ENCODE measurements around the gene BPIFB4.

BPIFB4 gene

DNA sequence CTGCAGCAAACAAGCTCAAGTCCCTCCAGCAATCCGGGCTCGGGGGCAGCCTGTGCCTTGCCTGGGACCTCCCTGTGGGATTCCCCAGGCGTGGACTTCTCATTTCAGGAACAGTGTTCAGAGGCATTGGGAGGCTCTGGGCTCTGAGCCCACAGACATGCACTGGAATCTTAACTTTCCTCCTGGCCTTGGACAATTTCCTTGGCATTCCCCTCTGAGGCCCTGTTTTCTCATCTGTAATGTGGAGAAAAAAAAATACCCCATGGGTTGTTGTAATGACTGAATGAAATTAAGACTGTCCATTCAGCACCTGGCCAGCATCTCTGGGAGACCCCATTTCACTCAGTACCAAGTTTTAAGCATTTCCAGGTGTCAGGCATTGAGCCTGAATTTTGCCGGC lies 17.6 kb downstream of the BPIFB4 start:
- H3K4me1 ChIP-seq (ENCODE audit: low read depth, poor library complexity, severe bottlenecking) = peaks cover 4% of the 10 kb centered on the region
- no peak overlapping the region for H3K27ac ChIP-seq
- H3K36me3 ChIP-seq (ENCODE audit: insufficient read depth) = no peaks in the 10 kb centered on the region
- TF ChIP-seq, protein P1, sequence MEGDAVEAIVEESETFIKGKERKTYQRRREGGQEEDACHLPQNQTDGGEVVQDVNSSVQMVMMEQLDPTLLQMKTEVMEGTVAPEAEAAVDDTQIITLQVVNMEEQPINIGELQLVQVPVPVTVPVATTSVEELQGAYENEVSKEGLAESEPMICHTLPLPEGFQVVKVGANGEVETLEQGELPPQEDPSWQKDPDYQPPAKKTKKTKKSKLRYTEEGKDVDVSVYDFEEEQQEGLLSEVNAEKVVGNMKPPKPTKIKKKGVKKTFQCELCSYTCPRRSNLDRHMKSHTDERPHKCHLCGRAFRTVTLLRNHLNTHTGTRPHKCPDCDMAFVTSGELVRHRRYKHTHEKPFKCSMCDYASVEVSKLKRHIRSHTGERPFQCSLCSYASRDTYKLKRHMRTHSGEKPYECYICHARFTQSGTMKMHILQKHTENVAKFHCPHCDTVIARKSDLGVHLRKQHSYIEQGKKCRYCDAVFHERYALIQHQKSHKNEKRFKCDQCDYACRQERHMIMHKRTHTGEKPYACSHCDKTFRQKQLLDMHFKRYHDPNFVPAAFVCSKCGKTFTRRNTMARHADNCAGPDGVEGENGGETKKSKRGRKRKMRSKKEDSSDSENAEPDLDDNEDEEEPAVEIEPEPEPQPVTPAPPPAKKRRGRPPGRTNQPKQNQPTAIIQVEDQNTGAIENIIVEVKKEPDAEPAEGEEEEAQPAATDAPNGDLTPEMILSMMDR (conservative IDR thresholded peaks at IDR 0.05; ENCODE audit: low read depth, low read length) = no peak
- no peaks in the 10 kb centered on the region for H4K20me1 ChIP-seq (ENCODE audit: insufficient read depth)
- H3K79me2 ChIP-seq (ENCODE audit: insufficient read depth, low read depth) = no peaks in the 10 kb centered on the region
- no peak overlapping the region for H3K4me3 ChIP-seq (IDR thresholded peaks at IDR 0.05; ENCODE audit: insufficient read depth, low read depth, low read length)
- H3K9ac ChIP-seq = no peak overlapping the region
- no peaks in the 10 kb centered on the region for H3K27me3 ChIP-seq (ENCODE audit: insufficient read depth, low read depth)
- H2AFZ ChIP-seq (ENCODE audit: low read depth) = no peak overlapping the region
- H3K4me2 ChIP-seq = no peak overlapping the region

DNA sequence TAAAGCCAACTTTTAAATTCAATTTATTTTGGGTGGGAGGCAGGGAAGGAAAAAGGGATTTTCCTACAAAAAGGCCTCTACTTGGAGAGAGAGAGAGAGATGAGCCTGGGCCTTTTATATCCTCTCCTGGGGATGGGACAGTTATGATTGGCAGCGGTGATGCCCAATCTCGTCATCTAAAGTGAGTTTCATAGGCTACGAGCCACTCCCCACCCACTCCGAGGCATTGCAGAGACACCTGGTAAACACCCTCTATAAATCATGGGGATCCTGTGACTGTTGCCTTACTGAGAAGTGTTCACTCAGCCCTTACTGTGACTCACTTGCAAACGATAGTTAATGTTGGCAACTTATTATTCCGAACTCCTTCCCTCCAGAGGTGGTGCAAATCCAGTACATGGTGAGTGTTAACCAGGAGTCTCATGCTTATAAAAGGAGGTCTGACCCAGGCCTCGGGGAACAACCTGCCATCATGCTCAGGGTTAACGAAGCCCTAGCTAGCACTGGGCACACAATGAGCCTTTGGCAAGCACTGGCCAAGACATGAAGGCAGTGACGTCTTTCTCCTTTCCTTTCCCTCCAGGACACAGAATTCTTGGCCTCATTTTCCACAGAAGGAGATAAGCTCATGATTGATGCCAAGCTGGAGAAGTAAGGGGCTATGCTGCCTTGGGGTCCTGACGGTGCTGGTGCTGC lies 20.5 kb downstream of the BPIFB4 start:
- TF ChIP-seq, protein P1 (conservative IDR thresholded peaks at IDR 0.05; ENCODE audit: low read depth, low read length) = no peak
- Histone ChIP-seq H3K27ac (no peak overlapping the region), H3K9ac (no peak overlapping the region), H3K27me3 (ENCODE audit: insufficient read depth, low read depth) (no peaks in the 10 kb centered on the region), H3K4me3 (IDR thresholded peaks at IDR 0.05; ENCODE audit: insufficient read depth, low read depth, low read length) (no peak overlapping the region), H3K4me2 (no peak overlapping the region), H2AFZ (ENCODE audit: low read depth) (no peak overlapping the region), H3K79me2 (ENCODE audit: insufficient read depth, low read depth) (no peaks in the 10 kb centered on the region), H3K36me3 (ENCODE audit: insufficient read depth) (no peaks in the 10 kb centered on the region), H4K20me1 (ENCODE audit: insufficient read depth) (no peaks in the 10 kb centered on the region), H3K4me1 (ENCODE audit: low read depth, poor library complexity, severe bottlenecking) (peaks cover 4% of the 10 kb centered on the region)

DNA sequence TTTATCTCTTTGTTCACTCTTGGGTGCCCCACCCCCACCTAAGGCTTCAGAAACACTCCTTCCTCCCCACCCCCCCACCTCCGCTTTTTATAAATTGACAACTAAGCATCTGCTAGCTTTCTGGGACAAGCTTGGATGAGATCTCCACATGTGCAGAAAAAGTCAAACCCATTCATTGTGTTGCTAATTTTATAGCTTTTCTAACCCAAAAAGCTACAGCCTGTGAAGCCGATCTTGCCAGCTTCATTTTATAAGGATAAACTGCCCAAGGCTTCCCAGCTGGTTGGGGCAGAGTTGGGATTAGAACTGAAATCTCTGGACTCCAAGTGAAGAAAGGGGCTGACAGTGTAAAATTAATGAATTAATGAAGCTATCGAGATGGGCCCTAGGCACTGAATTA lies 24.1 kb downstream of the BPIFB4 start:
- H2AFZ ChIP-seq (ENCODE audit: low read depth) = no peak overlapping the region
- no peak overlapping the region for H3K4me2 ChIP-seq
- no peaks in the 10 kb centered on the region for H3K4me1 ChIP-seq (ENCODE audit: low read depth, poor library complexity, severe bottlenecking)
- TF ChIP-seq, protein P1 (conservative IDR thresholded peaks at IDR 0.05; ENCODE audit: low read depth, low read length) = no peak
- H3K36me3 ChIP-seq (ENCODE audit: insufficient read depth) = no peaks in the 10 kb centered on the region
- no peaks in the 10 kb centered on the region for H3K79me2 ChIP-seq (ENCODE audit: insufficient read depth, low read depth)
- H3K4me3 ChIP-seq (IDR thresholded peaks at IDR 0.05; ENCODE audit: insufficient read depth, low read depth, low read length) = no peak overlapping the region
- no peaks in the 10 kb centered on the region for H4K20me1 ChIP-seq (ENCODE audit: insufficient read depth)
- no peak overlapping the region for H3K27ac ChIP-seq
- no peak overlapping the region for H3K9ac ChIP-seq
- H3K27me3 ChIP-seq (ENCODE audit: insufficient read depth, low read depth) = no peaks in the 10 kb centered on the region

DNA sequence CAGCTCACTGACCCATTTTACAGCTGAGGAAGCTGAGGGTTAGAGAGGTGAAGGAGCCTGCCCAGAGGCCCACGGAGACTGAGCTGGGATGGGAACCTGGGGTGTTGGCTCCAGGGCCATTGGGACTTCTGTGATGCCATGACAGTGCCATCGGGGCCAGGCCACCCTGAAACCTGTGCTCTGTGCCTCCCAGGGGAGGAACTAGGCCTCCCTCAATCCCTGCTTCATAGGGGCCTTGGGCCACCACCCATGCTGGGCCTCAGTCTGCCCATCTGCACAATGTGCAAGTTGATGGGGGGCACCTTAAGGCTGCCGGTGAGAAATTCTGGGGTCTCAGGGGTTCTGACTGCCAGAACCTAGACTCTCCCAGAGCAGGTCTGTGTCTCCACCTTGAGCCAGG lies 24.9 kb downstream of the BPIFB4 start:
- Histone ChIP-seq H3K4me2 (no peak overlapping the region), H4K20me1 (ENCODE audit: insufficient read depth) (no peaks in the 10 kb centered on the region), H3K9ac (no peak overlapping the region), H3K27ac (no peak overlapping the region), H3K79me2 (ENCODE audit: insufficient read depth, low read depth) (no peaks in the 10 kb centered on the region), H2AFZ (ENCODE audit: low read depth) (no peak overlapping the region), H3K36me3 (ENCODE audit: insufficient read depth) (no peaks in the 10 kb centered on the region), H3K4me1 (ENCODE audit: low read depth, poor library complexity, severe bottlenecking) (no peaks in the 10 kb centered on the region), H3K27me3 (ENCODE audit: insufficient read depth, low read depth) (no peaks in the 10 kb centered on the region), H3K4me3 (IDR thresholded peaks at IDR 0.05; ENCODE audit: insufficient read depth, low read depth, low read length) (no peak overlapping the region)
- TF ChIP-seq, protein P1 (conservative IDR thresholded peaks at IDR 0.05; ENCODE audit: low read depth, low read length) = no peak
